KMS-11 (cell line): ENCODE results near the gene IER5.
"Not testable (repeated sequence)": the region's sequence is repeated elsewhere in the genome, so short reads cannot be mapped to it uniquely, and the experiment has no call there.

Experiments used
- H2AFZ ChIP-seq: fragments of 200-600 bp; sonication (generic); 2 replicates; pipeline ENCODE4 v1.6.1; 2016; ENCODE audit warnings: antibody characterized with exemption, mixed run types, low read depth
- H3K27ac ChIP-seq: fragments of 200-600 bp; sonication (generic); 2 replicates; pipeline ENCODE4 v1.6.1; 2016; ENCODE audit warnings: mild to moderate bottlenecking, mixed run types
- H3K27me3 ChIP-seq: fragments of 200-600 bp; sonication (generic); 2 replicates; pipeline ENCODE4 v1.6.1; 2017; ENCODE audit warnings: mild to moderate bottlenecking, low read depth, mixed run types, moderate library complexity; ENCODE audit not compliant: insufficient read depth
- H3K36me3 ChIP-seq: fragments of 200-600 bp; sonication (generic); 2 replicates; pipeline ENCODE4 v1.6.1; 2017; ENCODE audit warnings: mild to moderate bottlenecking, mixed run types; ENCODE audit not compliant: insufficient read depth
- H3K4me1 ChIP-seq: fragments of 200-600 bp; sonication (generic); 2 replicates; pipeline ENCODE4 v1.6.1; 2016; ENCODE audit warnings: mild to moderate bottlenecking, low read depth, mixed run types; ENCODE audit not compliant: poor library complexity, severe bottlenecking
- H3K4me2 ChIP-seq: fragments of 200-600 bp; sonication (generic); 2 replicates; pipeline ENCODE4 v1.7.0; 2016; ENCODE audit warnings: mild to moderate bottlenecking, mixed run types
- H3K4me3 ChIP-seq: fragments of 200-600 bp; sonication (generic); IDR thresholded peaks from 2 replicates; pipeline ENCODE4 v1.6.1; 2017; ENCODE audit warnings: low read depth, low read length, mixed read lengths; ENCODE audit not compliant: insufficient read depth
- H3K79me2 ChIP-seq: fragments of 200-600 bp; sonication (generic); 2 replicates; pipeline ENCODE4 v1.6.1; 2016; ENCODE audit warnings: low read depth, mixed run types; ENCODE audit not compliant: insufficient read depth
- H3K9ac ChIP-seq: fragments of 200-600 bp; sonication (generic); 2 replicates; pipeline ENCODE4 v1.6.1; 2016; ENCODE audit warnings: mild to moderate bottlenecking, mixed run types
- H4K20me1 ChIP-seq: fragments of 200-600 bp; sonication (generic); 2 replicates; pipeline ENCODE4 v1.6.1; 2016; ENCODE audit warnings: mild to moderate bottlenecking, mixed run types; ENCODE audit not compliant: insufficient read depth
- CTCF ChIP-seq: fragments of 200-600 bp; sonication (generic); conservative IDR thresholded peaks from 2 replicates; pipeline ENCODE4 v1.6.1; 2017; ENCODE audit warnings: low read depth, mild to moderate bottlenecking, antibody characterized with exemption, low read length, moderate library complexity, mixed read lengths

The IER5 gene

GRCh38 chr1:181088079-181089016, at the start of gene IER5:
Gene IER5 (plus strand): TSS chr1:181088700. CDS start chr1:181088903, 203 bp downstream.
- Histone ChIP-seq H4K20me1 (peaks cover 20% of the 10 kb centered on the region), H2AFZ (peak within 1 kb of the TSS; percentile 61), H3K4me2 (peak within 1 kb of the TSS; percentile 85), H3K27me3 (no peaks in the 10 kb centered on the region), H3K27ac (peak within 1 kb of the TSS; percentile 49), H3K4me3 (peak within 1 kb of the TSS; percentile 84), H3K36me3 (no peaks in the 10 kb centered on the region), H3K9ac (peak within 1 kb of the TSS; percentile 67), H3K79me2 (peaks cover 34% of the 10 kb centered on the region), H3K4me1 (peaks cover 20% of the 10 kb centered on the region)
- 0 out of 2 replicates have a peak, but pooled peaks have one; percentile 10 for TF ChIP-seq CTCF

- H3K27ac ChIP-seq = no peak overlapping the region
- no peak for TF ChIP-seq CTCF
- no peak overlapping the region for H3K4me3 ChIP-seq
- H3K27me3 ChIP-seq = no peaks in the 10 kb centered on the region
- no peak overlapping the region for H3K9ac ChIP-seq
- H4K20me1 ChIP-seq = no peaks in the 10 kb centered on the region
- peaks cover 5% of the 10 kb centered on the region for H3K4me1 ChIP-seq
- H3K4me2 ChIP-seq = no peak overlapping the region
- no peaks in the 10 kb centered on the region for H3K36me3 ChIP-seq
- no peaks in the 10 kb centered on the region for H3K79me2 ChIP-seq
- H2AFZ ChIP-seq = no peak overlapping the region
Measured at GRCh38 chr1:181040284-181040865, 48.1 kb upstream of the IER5 start.

GRCh38 chr1:181043025-181043888, 45.2 kb upstream of the IER5 start:
- no peaks in the 10 kb centered on the region for H3K79me2 ChIP-seq
- H3K4me2 ChIP-seq = no peak overlapping the region
- H3K9ac ChIP-seq = no peak overlapping the region
- H3K27ac ChIP-seq = no peak overlapping the region
- H4K20me1 ChIP-seq = no peaks in the 10 kb centered on the region
- H3K4me1 ChIP-seq = peaks cover 5% of the 10 kb centered on the region
- no peaks in the 10 kb centered on the region for H3K36me3 ChIP-seq
- no peak overlapping the region for H3K4me3 ChIP-seq
- no peak for TF ChIP-seq CTCF
- no peaks in the 10 kb centered on the region for H3K27me3 ChIP-seq
- H2AFZ ChIP-seq = no peak overlapping the region

- TF ChIP-seq CTCF = no peak
- no peak overlapping the region for H3K4me2 ChIP-seq
- no peak overlapping the region for H3K4me3 ChIP-seq
- no peaks in the 10 kb centered on the region for H3K36me3 ChIP-seq
- H2AFZ ChIP-seq = no peak overlapping the region
- no peak overlapping the region for H3K27ac ChIP-seq
- no peaks in the 10 kb centered on the region for H4K20me1 ChIP-seq
- H3K4me1 ChIP-seq = peaks cover 5% of the 10 kb centered on the region
- H3K9ac ChIP-seq = no peak overlapping the region
- no peaks in the 10 kb centered on the region for H3K79me2 ChIP-seq
- H3K27me3 ChIP-seq = no peaks in the 10 kb centered on the region
Measured at GRCh38 chr1:181044449-181044966, 44.0 kb upstream of the IER5 start.

- H3K4me1 ChIP-seq, H3K27me3 ChIP-seq, H4K20me1 ChIP-seq, H3K79me2 ChIP-seq, H3K27ac ChIP-seq, H2AFZ ChIP-seq, H3K4me3 ChIP-seq, H3K4me2 ChIP-seq, H3K36me3 ChIP-seq, H3K9ac ChIP-seq: not testable (repeated sequence)
Measured at GRCh38 chr1:181045946-181046345, 42.6 kb upstream of the IER5 start.
